ENCODE data around the gene FYB1.

Gene FYB1

GRCh38 chr5:39156082-39156481 is 63.3 kb downstream of the FYB1 start:
- no peak for DNase-seq

- DNase-seq, result no peak
Observed at GRCh38 chr5:39151745-39152144, 67.6 kb downstream of the FYB1 start.

- no peak for DNase-seq
Observed at GRCh38 chr5:39149966-39150365, 69.4 kb downstream of the FYB1 start.

GRCh38 chr5:39148983-39149534 is 70.3 kb downstream of the FYB1 start:
- DNase-seq, result no peak

GRCh38 chr5:39146831-39147540 is 72.4 kb downstream of the FYB1 start:
- DNase-seq, result no peak

GRCh38 chr5:39143151-39143860 is 76.1 kb downstream of the FYB1 start:
- DNase-seq, result no peak

GRCh38 chr5:39140558-39141168 is 78.7 kb downstream of the FYB1 start:
- no peak for DNase-seq

- DNase-seq, result no peak
Observed at GRCh38 chr5:39138892-39139291, 80.5 kb downstream of the FYB1 start.

- no peak for DNase-seq
Observed at GRCh38 chr5:39137819-39138451, 81.4 kb downstream of the FYB1 start.

GRCh38 chr5:39137391-39137790 is 82.0 kb downstream of the FYB1 start:
- no peak for DNase-seq

- DNase-seq, result no peak
Observed at GRCh38 chr5:39132792-39133191, 86.6 kb downstream of the FYB1 start.

GRCh38 chr5:39132128-39132447 is 87.3 kb downstream of the FYB1 start:
- no peak for DNase-seq

- no peak for DNase-seq
Observed at GRCh38 chr5:39131210-39132127, 87.9 kb downstream of the FYB1 start.

- DNase-seq, result no peak
Observed at GRCh38 chr5:39130716-39131115, 88.6 kb downstream of the FYB1 start.

- no peak for DNase-seq
Observed at GRCh38 chr5:39121922-39122321, 97.4 kb downstream of the FYB1 start.

- no peak for DNase-seq
Observed at GRCh38 chr5:39121315-39121714, 98.0 kb downstream of the FYB1 start.

- no peak for DNase-seq
Observed at GRCh38 chr5:39120052-39120420, 99.3 kb downstream of the FYB1 start.

- no peak for DNase-seq
Observed at GRCh38 chr5:39119404-39120051, 99.8 kb downstream of the FYB1 start.

- DNase-seq, result no peak
Observed at GRCh38 chr5:39118638-39119037, 100.7 kb downstream of the FYB1 start.

GRCh38 chr5:39117401-39117800 is 102.0 kb downstream of the FYB1 start:
- DNase-seq, result no peak

GRCh38 chr5:39116344-39117170 is 102.8 kb downstream of the FYB1 start:
- DNase-seq, result no peak

Measured in KG1 (cell line).